Calu3 (cell line): Measurements from ENCODE around the gene CSF1. TPM values are rescaled to one million over a fixed set of nuclear protein-coding genes. Genes with fewer than 3 reads are reported as not detected.

ENCODE experiments used
- total RNA-seq: library from RNA; stranded (reverse); gene quantifications from 2 replicates; pipeline ENCODE4 v1.2.3, GENCODE V29; 2022

The CSF1 gene
- total RNA-seq, 1 experiment from 2014 or later, result 10.8 TPM

Other genes starting within 250 kb of the CSF1 start
- 2.5 and 3.2 TPM in 2 replicates for gene GSTM2, start 242.8 kb upstream of the CSF1 start, total RNA-seq
- 15.4 TPM in 2 replicates for gene GSTM1, start 223.0 kb upstream of the CSF1 start, total RNA-seq
- not detected in 2 replicates for gene GSTM5, start 198.6 kb upstream of the CSF1 start, total RNA-seq
- gene GSTM3, start 169.8 kb upstream of the CSF1 start, total RNA-seq, result 67.9 and 73.7 TPM in 2 replicates
- 46.6 and 68.6 TPM in 2 replicates for gene EPS8L3, start 146.9 kb upstream of the CSF1 start, total RNA-seq
- gene AHCYL1, start 73.9 kb downstream of the CSF1 start, total RNA-seq, result 54.2 and 56.5 TPM in 2 replicates
- gene STRIP1, start 123.8 kb downstream of the CSF1 start, total RNA-seq, result 27.5 and 28.4 TPM in 2 replicates
- not detected in 2 replicates for gene ALX3, start 159.8 kb downstream of the CSF1 start, total RNA-seq
- not detected in 2 replicates for gene UBL4B, start 201.6 kb downstream of the CSF1 start, total RNA-seq
- gene SLC6A17, start 239.6 kb downstream of the CSF1 start, total RNA-seq, result 0.20 and 0.24 TPM in 2 replicates